K562 (cell line): ENCODE measurements around the gene AMTN.

Experiments used
- CBFB ChIP-seq: sonication (generic); formaldehyde crosslinking; IDR thresholded peaks from 2 replicates; pipeline ENCODE4 v1.4.0; 2020; ENCODE audit warnings: mild to moderate bottlenecking, missing genetic modification reagents
- DDX20 ChIP-seq: fragments of 450-650 bp; IDR thresholded peaks from 2 replicates; pipeline ENCODE4 v1.6.1; 2016; ENCODE audit warnings: missing genetic modification characterization, low read depth, mild to moderate bottlenecking, missing compliant biosample characterization, moderate library complexity
- EP300 ChIP-seq: IDR thresholded peaks from 2 replicates; pipeline ENCODE4 v1.6.1; 2012; ENCODE audit warnings: low read length, improper control_type of control experiment
- MBD2 ChIP-seq: sonication (generic); IDR thresholded peaks from 2 replicates; pipeline ENCODE4 v1.6.1; 2016; ENCODE audit warnings: low read depth, borderline replicate concordance
- POLR2A ChIP-seq: fragments of 450-650 bp; conservative IDR thresholded peaks from 2 replicates; pipeline ENCODE4 v1.6.1; 2016
- SIX5 ChIP-seq, 2 experiments: IDR thresholded peaks; 2 replicates each; pipeline ENCODE4 v1.6.1; 2011; ENCODE audit warnings: low read length in 2 of 2, borderline replicate concordance in 1 of 2, low read depth in 1 of 2, mild to moderate bottlenecking in 1 of 2, moderate library complexity in 1 of 2; ENCODE audit not compliant: insufficient read depth in 1 of 2
- SMC3 ChIP-seq: conservative IDR thresholded peaks from 2 replicates; pipeline ENCODE4 v1.6.1; 2011; ENCODE audit warnings: low read depth, low read length, improper control_type of control experiment; ENCODE audit not compliant: insufficient read depth
- TAF7 ChIP-seq: fragments of 450-650 bp; IDR thresholded peaks from 2 replicates; pipeline ENCODE4 v1.6.1; 2016; ENCODE audit warnings: missing genetic modification characterization, missing compliant biosample characterization
- ZFP36 ChIP-seq: fragments of 150-350 bp; IDR thresholded peaks from 2 replicates; pipeline ENCODE4 v1.6.1; 2018; ENCODE audit warnings: low read length, low read depth; ENCODE audit not compliant: partially characterized antibody
- TF ChIP-seq, protein P1 (sequence below): sonication (generic); formaldehyde crosslinking; IDR thresholded peaks from 2 replicates; pipeline ENCODE4 v1.8.0; 2022; ENCODE audit warnings: missing genetic modification reagents, mild to moderate bottlenecking, borderline replicate concordance
- TF ChIP-seq, protein P2 (sequence below): fragments of 250-450 bp; sonication (Bioruptor Pico); IDR thresholded peaks from 2 replicates; pipeline ENCODE4 v1.5.0; 2020; ENCODE audit warnings: mild to moderate bottlenecking
- TF ChIP-seq, protein P3 (sequence below), 2 experiments: fragments of 450-650 bp; formaldehyde crosslinking in 1 of 2; IDR thresholded peaks; 2 replicates each; pipeline versions ENCODE4 v1.4.0 to v1.6.1; 2014 to 2020; ENCODE audit warnings: mild to moderate bottlenecking in 2 of 2, borderline replicate concordance in 1 of 2, low read depth in 1 of 2
- TF ChIP-seq, protein P4 (sequence below): sonication (generic); formaldehyde crosslinking; IDR thresholded peaks from 2 replicates; pipeline ENCODE4 v1.9.0; 2022; ENCODE audit warnings: mild to moderate bottlenecking, missing genetic modification reagents
- TF ChIP-seq, protein P5 (sequence below), 3 experiments: IDR thresholded peaks in 2 of 3; conservative IDR thresholded peaks in 1 of 3; 2 replicates each; pipeline ENCODE4 v1.5.1; 2011 to 2012; ENCODE audit warnings: low read length in 3 of 3, mild to moderate bottlenecking in 3 of 3, control low read depth in 2 of 3, improper control_type of control experiment in 1 of 3, inconsistent platforms in 1 of 3, low read depth in 1 of 3, mixed read lengths in 1 of 3, moderate library complexity in 1 of 3; ENCODE audit not compliant: insufficient read depth in 2 of 3

DNA sequence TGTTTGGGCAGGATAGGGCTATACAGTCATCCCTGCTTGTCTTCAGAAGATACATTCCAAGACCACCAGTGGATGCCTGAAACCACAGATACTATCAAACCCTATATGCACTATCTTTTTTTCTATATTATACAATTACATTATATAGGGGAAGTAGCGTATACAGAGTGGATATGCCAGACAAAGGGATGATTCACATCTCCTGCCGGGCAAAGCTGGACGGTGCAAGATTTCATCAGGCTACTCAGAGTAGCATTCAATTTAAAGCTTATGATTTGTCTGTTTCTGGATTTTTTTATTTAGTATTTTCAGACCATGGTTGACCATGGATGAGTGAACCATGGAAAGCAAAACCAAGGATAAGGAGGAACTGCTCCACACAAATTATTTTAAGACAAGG is 7.0 kb upstream of the AMTN start:
- TF ChIP-seq, protein P1, sequence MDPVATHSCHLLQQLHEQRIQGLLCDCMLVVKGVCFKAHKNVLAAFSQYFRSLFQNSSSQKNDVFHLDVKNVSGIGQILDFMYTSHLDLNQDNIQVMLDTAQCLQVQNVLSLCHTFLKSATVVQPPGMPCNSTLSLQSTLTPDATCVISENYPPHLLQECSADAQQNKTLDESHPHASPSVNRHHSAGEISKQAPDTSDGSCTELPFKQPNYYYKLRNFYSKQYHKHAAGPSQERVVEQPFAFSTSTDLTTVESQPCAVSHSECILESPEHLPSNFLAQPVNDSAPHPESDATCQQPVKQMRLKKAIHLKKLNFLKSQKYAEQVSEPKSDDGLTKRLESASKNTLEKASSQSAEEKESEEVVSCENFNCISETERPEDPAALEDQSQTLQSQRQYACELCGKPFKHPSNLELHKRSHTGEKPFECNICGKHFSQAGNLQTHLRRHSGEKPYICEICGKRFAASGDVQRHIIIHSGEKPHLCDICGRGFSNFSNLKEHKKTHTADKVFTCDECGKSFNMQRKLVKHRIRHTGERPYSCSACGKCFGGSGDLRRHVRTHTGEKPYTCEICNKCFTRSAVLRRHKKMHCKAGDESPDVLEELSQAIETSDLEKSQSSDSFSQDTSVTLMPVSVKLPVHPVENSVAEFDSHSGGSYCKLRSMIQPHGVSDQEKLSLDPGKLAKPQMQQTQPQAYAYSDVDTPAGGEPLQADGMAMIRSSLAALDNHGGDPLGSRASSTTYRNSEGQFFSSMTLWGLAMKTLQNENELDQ (CRISPR knock-in tag), result no peak
- TF ChIP-seq DDX20 (tag) (no peak), POLR2A (no peak), SIX5 (IDR thresholded peaks at IDR 0.05; ENCODE audit: borderline replicate concordance in 1 of 2, insufficient read depth in 1 of 2, low read depth in 1 of 2, low read length in 2 of 2) (no peak), ZFP36 (no peak), MBD2 (no peak), TAF7 (tag) (no peak), SMC3 (no peak), EP300 (no peak), CBFB (CRISPR knock-in tag) (no peak)
- TF ChIP-seq, protein P2, sequence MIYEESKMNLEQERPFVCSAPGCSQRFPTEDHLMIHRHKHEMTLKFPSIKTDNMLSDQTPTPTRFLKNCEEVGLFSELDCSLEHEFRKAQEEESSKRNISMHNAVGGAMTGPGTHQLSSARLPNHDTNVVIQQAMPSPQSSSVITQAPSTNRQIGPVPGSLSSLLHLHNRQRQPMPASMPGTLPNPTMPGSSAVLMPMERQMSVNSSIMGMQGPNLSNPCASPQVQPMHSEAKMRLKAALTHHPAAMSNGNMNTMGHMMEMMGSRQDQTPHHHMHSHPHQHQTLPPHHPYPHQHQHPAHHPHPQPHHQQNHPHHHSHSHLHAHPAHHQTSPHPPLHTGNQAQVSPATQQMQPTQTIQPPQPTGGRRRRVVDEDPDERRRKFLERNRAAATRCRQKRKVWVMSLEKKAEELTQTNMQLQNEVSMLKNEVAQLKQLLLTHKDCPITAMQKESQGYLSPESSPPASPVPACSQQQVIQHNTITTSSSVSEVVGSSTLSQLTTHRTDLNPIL, result no peak
- TF ChIP-seq, protein P3, sequence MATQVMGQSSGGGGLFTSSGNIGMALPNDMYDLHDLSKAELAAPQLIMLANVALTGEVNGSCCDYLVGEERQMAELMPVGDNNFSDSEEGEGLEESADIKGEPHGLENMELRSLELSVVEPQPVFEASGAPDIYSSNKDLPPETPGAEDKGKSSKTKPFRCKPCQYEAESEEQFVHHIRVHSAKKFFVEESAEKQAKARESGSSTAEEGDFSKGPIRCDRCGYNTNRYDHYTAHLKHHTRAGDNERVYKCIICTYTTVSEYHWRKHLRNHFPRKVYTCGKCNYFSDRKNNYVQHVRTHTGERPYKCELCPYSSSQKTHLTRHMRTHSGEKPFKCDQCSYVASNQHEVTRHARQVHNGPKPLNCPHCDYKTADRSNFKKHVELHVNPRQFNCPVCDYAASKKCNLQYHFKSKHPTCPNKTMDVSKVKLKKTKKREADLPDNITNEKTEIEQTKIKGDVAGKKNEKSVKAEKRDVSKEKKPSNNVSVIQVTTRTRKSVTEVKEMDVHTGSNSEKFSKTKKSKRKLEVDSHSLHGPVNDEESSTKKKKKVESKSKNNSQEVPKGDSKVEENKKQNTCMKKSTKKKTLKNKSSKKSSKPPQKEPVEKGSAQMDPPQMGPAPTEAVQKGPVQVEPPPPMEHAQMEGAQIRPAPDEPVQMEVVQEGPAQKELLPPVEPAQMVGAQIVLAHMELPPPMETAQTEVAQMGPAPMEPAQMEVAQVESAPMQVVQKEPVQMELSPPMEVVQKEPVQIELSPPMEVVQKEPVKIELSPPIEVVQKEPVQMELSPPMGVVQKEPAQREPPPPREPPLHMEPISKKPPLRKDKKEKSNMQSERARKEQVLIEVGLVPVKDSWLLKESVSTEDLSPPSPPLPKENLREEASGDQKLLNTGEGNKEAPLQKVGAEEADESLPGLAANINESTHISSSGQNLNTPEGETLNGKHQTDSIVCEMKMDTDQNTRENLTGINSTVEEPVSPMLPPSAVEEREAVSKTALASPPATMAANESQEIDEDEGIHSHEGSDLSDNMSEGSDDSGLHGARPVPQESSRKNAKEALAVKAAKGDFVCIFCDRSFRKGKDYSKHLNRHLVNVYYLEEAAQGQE (IDR thresholded peaks at IDR 0.05; ENCODE audit: borderline replicate concordance), result no peak
- TF ChIP-seq, protein P3 (CRISPR knock-in tag; IDR thresholded peaks at IDR 0.05; ENCODE audit: low read depth), result no peak
- TF ChIP-seq, protein P4, sequence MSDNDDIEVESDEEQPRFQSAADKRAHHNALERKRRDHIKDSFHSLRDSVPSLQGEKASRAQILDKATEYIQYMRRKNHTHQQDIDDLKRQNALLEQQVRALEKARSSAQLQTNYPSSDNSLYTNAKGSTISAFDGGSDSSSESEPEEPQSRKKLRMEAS (CRISPR knock-in tag), result no peak
- TF ChIP-seq, protein P5, sequence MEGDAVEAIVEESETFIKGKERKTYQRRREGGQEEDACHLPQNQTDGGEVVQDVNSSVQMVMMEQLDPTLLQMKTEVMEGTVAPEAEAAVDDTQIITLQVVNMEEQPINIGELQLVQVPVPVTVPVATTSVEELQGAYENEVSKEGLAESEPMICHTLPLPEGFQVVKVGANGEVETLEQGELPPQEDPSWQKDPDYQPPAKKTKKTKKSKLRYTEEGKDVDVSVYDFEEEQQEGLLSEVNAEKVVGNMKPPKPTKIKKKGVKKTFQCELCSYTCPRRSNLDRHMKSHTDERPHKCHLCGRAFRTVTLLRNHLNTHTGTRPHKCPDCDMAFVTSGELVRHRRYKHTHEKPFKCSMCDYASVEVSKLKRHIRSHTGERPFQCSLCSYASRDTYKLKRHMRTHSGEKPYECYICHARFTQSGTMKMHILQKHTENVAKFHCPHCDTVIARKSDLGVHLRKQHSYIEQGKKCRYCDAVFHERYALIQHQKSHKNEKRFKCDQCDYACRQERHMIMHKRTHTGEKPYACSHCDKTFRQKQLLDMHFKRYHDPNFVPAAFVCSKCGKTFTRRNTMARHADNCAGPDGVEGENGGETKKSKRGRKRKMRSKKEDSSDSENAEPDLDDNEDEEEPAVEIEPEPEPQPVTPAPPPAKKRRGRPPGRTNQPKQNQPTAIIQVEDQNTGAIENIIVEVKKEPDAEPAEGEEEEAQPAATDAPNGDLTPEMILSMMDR (IDR thresholded peaks at IDR 0.05 in 2 of 3, conservative IDR thresholded peaks at IDR 0.05 in 1 of 3; ENCODE audit: insufficient read depth in 2 of 3, low read depth in 1 of 3, low read length in 3 of 3), result no peak
